GM21447 (cell line): Measurements from ENCODE around the gene TCFL5.
A peak's percentile ranks its signal among the peaks of the same experiment; 100 is the strongest.

Experiments used
- ATAC-seq: cut with Tn5 transposase; IDR thresholded peaks from one replicate; pipeline ENCODE4 v1.9.1; 2021; ENCODE audit not compliant: unreplicated experiment

The TCFL5 gene

GRCh38 chr20:62836967-62837490, 24.6 kb downstream of the TCFL5 start:
- ATAC-seq = no peak

GRCh38 chr20:62835931-62836861, 25.4 kb downstream of the TCFL5 start:
- ATAC-seq = no peak

- ATAC-seq = no peak
Measured at GRCh38 chr20:62834967-62835730, 26.5 kb downstream of the TCFL5 start.

- peak; percentile 31 for ATAC-seq
Measured at GRCh38 chr20:62832951-62833391, 28.7 kb downstream of the TCFL5 start.

GRCh38 chr20:62832212-62832922, 29.3 kb downstream of the TCFL5 start:
- ATAC-seq = peak; percentile 61

- no peak for ATAC-seq
Measured at GRCh38 chr20:62831854-62832211, 29.8 kb downstream of the TCFL5 start.

- no peak for ATAC-seq
Measured at GRCh38 chr20:62831361-62831788, 30.2 kb downstream of the TCFL5 start.

GRCh38 chr20:62830821-62831220, 30.8 kb downstream of the TCFL5 start:
- ATAC-seq = no peak

- no peak for ATAC-seq
Measured at GRCh38 chr20:62830251-62830650, 31.4 kb downstream of the TCFL5 start.

GRCh38 chr20:62829231-62830230, 32.1 kb downstream of the TCFL5 start:
- no peak for ATAC-seq

- no peak for ATAC-seq
Measured at GRCh38 chr20:62828511-62829230, 33.0 kb downstream of the TCFL5 start.

- ATAC-seq = no peak
Measured at GRCh38 chr20:62828051-62828450, 33.6 kb downstream of the TCFL5 start.

GRCh38 chr20:62827311-62828038, 34.1 kb downstream of the TCFL5 start:
- ATAC-seq = no peak

- ATAC-seq = no peak
Measured at GRCh38 chr20:62826646-62827310, 34.8 kb downstream of the TCFL5 start.

GRCh38 chr20:62825986-62826645, 35.5 kb downstream of the TCFL5 start:
- no peak for ATAC-seq

GRCh38 chr20:62825333-62825985, 36.2 kb downstream of the TCFL5 start:
- ATAC-seq = no peak
